GM12865 (cell line): ENCODE data around the gene DDX60.
A peak's percentile ranks its signal among the peaks of the same experiment; 100 is the strongest.

Source experiments
- DNase-seq: peaks from one replicate; pipeline ENCODE4 v3.0.0; 2010; ENCODE audit warnings: low read depth
- H3K4me3 ChIP-seq: 2 replicates; pipeline ENCODE4 v1.5.1; 2011; ENCODE audit warnings: mild to moderate bottlenecking, low read depth, low read length, control low read depth
- CTCF ChIP-seq: IDR thresholded peaks from 2 replicates; pipeline ENCODE4 v1.5.1; 2011; ENCODE audit warnings: low read length, control low read depth, low read depth, inconsistent platforms; ENCODE audit not compliant: insufficient read depth; ENCODE audit errors: missing control alignments

DDX60 gene

GRCh38 chr4:168188754-168189153 lies 129.8 kb downstream of the DDX60 start:
- H3K4me3 ChIP-seq = no peak overlapping the region
- DNase-seq = peak; percentile 3
- no peak for TF ChIP-seq CTCF

- DNase-seq = peak; percentile 44
- peak; percentile 43 for TF ChIP-seq CTCF
- no peak overlapping the region for H3K4me3 ChIP-seq
Measured at GRCh38 chr4:168183717-168184571, 134.6 kb downstream of the DDX60 start.

- no peak overlapping the region for H3K4me3 ChIP-seq
- no peak for TF ChIP-seq CTCF
- no peak for DNase-seq
Measured at GRCh38 chr4:168177546-168178149, 140.9 kb downstream of the DDX60 start.

- DNase-seq = no peak
- no peak overlapping the region for H3K4me3 ChIP-seq
- TF ChIP-seq CTCF = no peak
Measured at GRCh38 chr4:168174308-168174707, 144.2 kb downstream of the DDX60 start.

GRCh38 chr4:168167714-168168284 lies 150.8 kb downstream of the DDX60 start:
- no peak overlapping the region for H3K4me3 ChIP-seq
- no peak for DNase-seq
- no peak for TF ChIP-seq CTCF
